Activated naive CD4-positive, alpha-beta T cell treated with anti-CD3 and anti-CD28 coated beads, Interleukin-2, amount 50 U/mL, for 72 hours (primary cell): ENCODE results near the gene NR2C2AP. TPM values are rescaled to one million over a fixed set of nuclear protein-coding genes. Genes with fewer than 3 reads are reported as not detected.
A peak's percentile ranks its signal among the peaks of the same experiment; 100 is the strongest.

Source experiments
- ATAC-seq, 2 donors: fragments of 150-1000 bp; cut with Tn5 transposase; 2 replicates each; pipeline ENCODE4 v1.10.0; 2021; ENCODE audit warnings: mild to moderate bottlenecking in 2 of 2, moderate library complexity in 2 of 2
- DNase-seq, 2 donors: peaks; one replicate each; pipeline ENCODE4 v3.0.0; 2021 to 2022; ENCODE audit warnings: low spot score in 2 of 2
- H3K27ac Mint-ChIP-seq, 2 donors: one replicate each; pipeline ENCODE4 v1.8.0; 2022; ENCODE audit warnings: mild to moderate bottlenecking in 2 of 2, mixed read lengths in 2 of 2
- H3K36me3 Mint-ChIP-seq, 2 donors: one replicate each; pipeline ENCODE4 v1.8.0; 2022; ENCODE audit warnings: mixed read lengths in 2 of 2
- H3K9me3 Mint-ChIP-seq, 2 donors: one replicate each; pipeline ENCODE4 v1.8.0; 2022; ENCODE audit warnings: mixed read lengths in 2 of 2
- total RNA-seq, 2 donors: library from RNA; stranded (reverse); gene quantifications; one replicate each; pipeline ENCODE4 v1.2.3, GENCODE V29; 2022

Gene NR2C2AP
- 10 to 100 TPM; 34.4 to 38.6 TPM for total RNA-seq

DNA sequence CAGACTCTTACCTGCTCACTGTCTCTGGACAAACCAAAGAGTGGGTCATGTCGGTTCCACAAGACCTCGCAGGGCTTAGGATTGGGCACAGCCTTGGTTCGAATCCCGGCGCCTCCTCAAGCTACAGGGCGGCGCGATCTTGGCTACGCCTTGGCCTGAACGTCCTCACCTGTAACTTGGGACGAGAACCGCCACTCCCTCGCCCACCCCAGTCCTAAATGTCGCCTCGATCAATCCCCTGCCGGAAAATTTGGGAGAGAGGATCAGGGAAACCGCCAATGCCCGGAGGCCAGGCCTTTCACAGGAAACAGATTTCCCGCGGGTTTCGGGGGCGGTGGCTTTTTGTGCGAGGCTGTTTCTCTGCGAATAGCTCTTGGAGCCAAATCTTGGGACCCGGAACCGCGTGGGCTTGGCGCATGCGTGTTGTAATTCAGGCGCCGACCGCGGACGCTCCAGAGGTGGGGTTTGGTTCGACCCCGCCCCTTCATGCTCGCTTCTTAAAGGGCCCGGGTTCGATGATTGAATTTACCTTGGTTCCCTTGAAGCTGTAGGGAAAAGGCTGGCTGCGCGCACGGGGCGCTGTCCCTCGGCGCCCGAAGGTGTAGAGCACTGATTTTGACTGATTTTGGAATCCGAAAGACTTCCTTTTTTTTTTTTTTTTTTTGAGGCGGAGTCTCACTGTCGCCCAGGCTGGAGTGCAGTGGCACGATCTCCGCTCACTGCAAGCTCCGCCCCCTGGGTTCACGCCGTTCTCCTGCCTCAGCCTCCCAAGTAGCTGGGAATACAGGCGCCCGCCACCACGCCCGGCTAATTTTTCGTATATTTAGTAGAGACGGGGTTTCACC lies at the start of gene NR2C2AP:
NR2C2AP (minus strand) TSS at position 403 of the 845 bp plus-strand sequence; CDS start at position 49, 354 bp downstream.
- ATAC-seq, result peak; percentile 91 to 93

DNA sequence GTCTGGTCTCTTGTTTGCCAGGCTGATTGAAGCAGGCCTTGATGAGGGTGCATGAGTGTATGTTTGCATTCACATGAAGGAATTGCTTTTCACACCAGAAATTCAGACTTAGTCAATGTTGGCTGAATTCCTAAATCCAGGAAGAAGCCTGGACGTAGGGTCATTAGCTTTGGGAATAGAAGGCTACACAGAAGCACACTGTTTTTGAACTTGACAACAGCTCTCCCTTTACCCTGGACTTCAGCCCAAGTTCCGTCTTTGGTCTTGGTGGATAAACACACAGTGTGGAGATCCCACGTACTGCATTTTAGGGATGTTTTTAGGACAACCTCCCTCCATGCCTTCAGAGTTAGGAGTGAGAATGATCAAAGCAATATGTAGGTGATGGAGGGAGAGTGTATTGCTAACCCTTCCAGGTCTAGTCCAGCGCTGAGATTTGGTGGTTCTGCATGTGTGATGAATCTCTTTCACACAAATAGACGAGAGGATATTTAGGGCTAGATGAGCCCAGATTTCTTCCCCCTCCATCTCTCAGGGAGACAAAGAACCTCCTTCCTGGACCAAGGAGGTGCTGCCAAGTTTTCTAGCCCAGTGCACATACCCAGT lies 47.1 kb upstream of the NR2C2AP start:
- no peaks in the 10 kb centered on the region for H3K36me3 Mint-ChIP-seq
- H3K9me3 Mint-ChIP-seq, result no peaks in the 10 kb centered on the region
- no peak for ATAC-seq
- no peak for DNase-seq
- H3K27ac Mint-ChIP-seq, result no peak overlapping the region

More for the DNA sequence above, at the start of gene NR2C2AP:
- peak within 1 kb of the TSS; percentile 92 to 97 for H3K27ac Mint-ChIP-seq
- peaks cover 0 to 16% of the 10 kb centered on the region in 2 donors for H3K9me3 Mint-ChIP-seq
- DNase-seq, result peak; percentile 91 to 93
- H3K36me3 Mint-ChIP-seq, result peaks cover 18 to 34% of the 10 kb centered on the region in 2 donors

- H3K36me3 Mint-ChIP-seq, result peaks cover 7 to 8% of the 10 kb centered on the region in 2 donors
- H3K9me3 Mint-ChIP-seq, result peaks cover 5 to 9% of the 10 kb centered on the region in 2 donors
- no peak overlapping the region for H3K27ac Mint-ChIP-seq
- DNase-seq (no peak), ATAC-seq (no peak)
Observed at GRCh38 chr19:19240476-19240875, 37.3 kb upstream of the NR2C2AP start.

GRCh38 chr19:19239675-19240074 lies 36.5 kb upstream of the NR2C2AP start:
- DNase-seq, result no peak
- Mint-ChIP-seq H3K27ac (no peak overlapping the region), H3K36me3 (peaks cover 7 to 8% of the 10 kb centered on the region in 2 donors)

DNA sequence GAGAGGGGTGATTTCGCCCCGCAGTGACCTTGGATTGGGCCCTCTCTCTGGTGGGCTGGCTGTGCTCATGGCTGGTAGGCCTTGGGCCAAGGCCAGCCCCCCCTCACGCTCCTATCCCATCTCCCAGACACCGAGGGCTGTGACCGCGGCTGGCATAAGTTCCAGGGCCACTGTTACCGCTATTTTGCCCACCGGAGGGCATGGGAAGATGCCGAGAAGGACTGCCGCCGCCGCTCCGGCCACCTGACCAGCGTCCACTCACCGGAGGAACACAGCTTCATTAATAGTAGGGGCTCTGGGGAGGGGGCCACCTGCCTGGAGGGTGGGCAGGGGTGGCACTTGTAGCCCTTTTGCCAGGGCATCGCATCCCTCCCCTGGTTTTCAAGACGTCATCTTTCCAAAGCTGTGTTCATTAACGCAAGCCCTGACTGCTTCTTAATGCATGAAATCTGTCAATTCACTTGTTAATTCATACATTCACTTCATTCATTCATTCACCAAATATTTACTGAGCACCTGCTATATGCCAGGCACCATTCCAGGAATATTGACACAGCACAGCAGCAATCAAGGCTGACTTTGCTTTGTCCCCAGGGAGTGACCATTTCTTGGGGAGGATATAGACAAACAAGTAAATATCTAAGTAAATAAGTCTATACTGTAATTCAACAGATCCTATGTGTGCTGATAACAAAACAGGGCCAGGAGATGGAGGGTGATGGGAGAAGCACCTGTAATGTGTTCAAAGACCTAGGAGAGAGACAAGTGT lies 35.1 kb upstream of the NR2C2AP start:
- no peak for ATAC-seq
- H3K27ac Mint-ChIP-seq, result no peak overlapping the region
- peaks cover 7 to 13% of the 10 kb centered on the region in 2 donors for H3K36me3 Mint-ChIP-seq
- H3K9me3 Mint-ChIP-seq, result peaks cover 7 to 16% of the 10 kb centered on the region in 2 donors
- no peak for DNase-seq

More at GRCh38 chr19:19239675-19240074, 36.5 kb upstream of the NR2C2AP start:
- H3K9me3 Mint-ChIP-seq, result peaks cover 5 to 9% of the 10 kb centered on the region in 2 donors
- no peak for ATAC-seq

- ATAC-seq, result no peak
- H3K36me3 Mint-ChIP-seq, result peaks cover 7 to 14% of the 10 kb centered on the region in 2 donors
- DNase-seq, result no peak
- no peak overlapping the region for H3K27ac Mint-ChIP-seq
- H3K9me3 Mint-ChIP-seq, result peaks cover 9 to 16% of the 10 kb centered on the region in 2 donors
Observed at GRCh38 chr19:19236173-19236572, 33.0 kb upstream of the NR2C2AP start.

GRCh38 chr19:19234220-19234816 lies 31.1 kb upstream of the NR2C2AP start:
- H3K9me3 Mint-ChIP-seq, result peaks cover 9 to 16% of the 10 kb centered on the region in 2 donors

GRCh38 chr19:19232261-19232721 lies 29.1 kb upstream of the NR2C2AP start:
- no peak overlapping the region for H3K27ac Mint-ChIP-seq
- ATAC-seq, result no peak
- peaks cover 7 to 14% of the 10 kb centered on the region in 2 donors for H3K36me3 Mint-ChIP-seq
- DNase-seq, result no peak
- H3K9me3 Mint-ChIP-seq, result peaks cover 9 to 16% of the 10 kb centered on the region in 2 donors

More at GRCh38 chr19:19234220-19234816, 31.1 kb upstream of the NR2C2AP start:
- ATAC-seq (no peak), DNase-seq (no peak)
- Mint-ChIP-seq H3K36me3 (peaks cover 7 to 14% of the 10 kb centered on the region in 2 donors), H3K27ac (no peak overlapping the region)

GRCh38 chr19:19230999-19231398 lies 27.8 kb upstream of the NR2C2AP start:
- DNase-seq (no peak), ATAC-seq (no peak)
- H3K27ac Mint-ChIP-seq, result no peak overlapping the region
- H3K36me3 Mint-ChIP-seq, result peaks cover 4 to 10% of the 10 kb centered on the region in 2 donors
- peaks cover 6 to 11% of the 10 kb centered on the region in 2 donors for H3K9me3 Mint-ChIP-seq

GRCh38 chr19:19229701-19230100 lies 26.5 kb upstream of the NR2C2AP start:
- Mint-ChIP-seq H3K27ac (no peak overlapping the region), H3K9me3 (peaks cover 4 to 7% of the 10 kb centered on the region in 2 donors), H3K36me3 (peaks cover 0 to 6% of the 10 kb centered on the region in 2 donors)
- DNase-seq (no peak), ATAC-seq (no peak)

DNA sequence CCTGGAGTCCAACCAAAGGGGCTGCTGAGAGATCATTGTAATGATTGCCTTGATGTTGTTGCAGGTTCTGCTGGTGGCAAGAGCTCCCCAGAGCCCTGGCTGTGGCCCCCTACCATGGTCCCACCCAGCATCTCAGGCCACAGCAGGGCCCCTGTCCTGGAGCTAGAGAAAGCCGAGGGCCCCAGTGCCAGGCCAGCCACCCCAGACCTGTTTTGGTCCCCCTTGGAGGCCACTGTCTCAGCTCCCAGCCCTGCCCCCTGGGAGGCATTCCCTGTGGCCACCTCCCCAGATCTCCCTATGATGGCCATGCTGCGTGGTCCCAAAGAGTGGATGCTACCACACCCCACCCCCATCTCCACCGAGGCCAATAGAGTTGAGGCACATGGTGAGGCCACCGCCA lies 24.0 kb upstream of the NR2C2AP start:
- no peak overlapping the region for H3K27ac Mint-ChIP-seq
- ATAC-seq, result no peak

DNA sequence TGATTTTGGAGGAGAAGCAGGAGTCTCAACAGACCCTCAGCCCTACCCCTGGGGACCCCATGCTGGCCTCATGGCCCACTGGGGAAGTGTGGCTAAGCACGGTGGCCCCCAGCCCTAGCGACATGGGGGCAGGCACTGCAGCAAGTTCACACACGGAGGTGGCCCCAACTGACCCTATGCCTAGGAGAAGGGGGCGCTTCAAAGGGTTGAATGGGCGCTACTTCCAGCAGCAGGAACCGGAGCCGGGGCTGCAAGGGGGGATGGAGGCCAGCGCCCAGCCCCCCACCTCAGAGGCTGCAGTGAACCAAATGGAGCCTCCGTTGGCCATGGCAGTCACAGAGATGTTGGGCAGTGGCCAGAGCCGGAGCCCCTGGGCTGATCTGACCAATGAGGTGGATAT lies 23.4 kb upstream of the NR2C2AP start:
- Mint-ChIP-seq H3K36me3 (no peaks in the 10 kb centered on the region), H3K27ac (no peak overlapping the region), H3K9me3 (no peaks in the 10 kb centered on the region)
- ATAC-seq (no peak), DNase-seq (no peak)

More for the DNA sequence above, 24.0 kb upstream of the NR2C2AP start:
- H3K9me3 Mint-ChIP-seq, result no peaks in the 10 kb centered on the region
- H3K36me3 Mint-ChIP-seq, result no peaks in the 10 kb centered on the region
- no peak for DNase-seq

GRCh38 chr19:19226204-19226603 lies 23.0 kb upstream of the NR2C2AP start:
- Mint-ChIP-seq H3K27ac (no peak overlapping the region), H3K9me3 (no peaks in the 10 kb centered on the region), H3K36me3 (no peaks in the 10 kb centered on the region)
- no peak for ATAC-seq
- DNase-seq, result no peak

- H3K27ac Mint-ChIP-seq, result peak overlapping the region in 1 of 2 donors; percentile 53
- H3K9me3 Mint-ChIP-seq, result no peaks in the 10 kb centered on the region
- ATAC-seq, result peak; percentile 91 to 95
- no peaks in the 10 kb centered on the region for H3K36me3 Mint-ChIP-seq
- DNase-seq, result peak; percentile 75 to 83
Observed at GRCh38 chr19:19224852-19225494, 21.8 kb upstream of the NR2C2AP start.

DNA sequence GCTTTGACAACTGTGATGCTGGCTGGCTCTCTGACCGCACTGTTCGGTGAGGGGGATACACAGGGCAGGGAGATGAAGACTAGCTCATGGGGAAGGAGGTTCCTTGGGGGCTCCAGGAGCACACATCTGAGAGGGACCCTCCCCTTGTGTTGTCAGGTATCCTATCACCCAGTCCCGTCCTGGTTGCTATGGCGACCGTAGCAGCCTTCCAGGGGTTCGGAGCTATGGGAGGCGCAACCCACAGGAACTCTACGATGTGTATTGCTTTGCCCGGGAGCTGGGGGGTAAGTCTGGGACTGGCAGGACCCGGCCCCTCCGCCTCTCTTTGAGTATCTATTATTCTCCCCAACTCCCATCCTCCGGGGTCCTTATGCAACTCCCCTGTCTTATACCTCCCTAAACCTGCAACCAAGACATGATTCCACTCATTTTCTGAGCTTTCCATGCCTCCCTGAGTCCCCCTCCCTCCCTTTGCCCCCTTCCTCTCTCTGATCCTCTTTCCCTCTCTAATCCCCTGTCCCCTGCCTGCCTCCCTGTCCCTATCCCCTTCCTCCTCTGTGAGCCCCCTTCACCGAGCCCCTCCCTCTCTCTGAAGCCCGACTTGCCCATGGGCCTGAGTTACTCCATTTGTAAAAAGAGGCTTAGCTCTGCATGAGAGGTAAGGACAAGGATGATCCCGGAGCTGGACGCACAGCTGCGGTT lies 21.1 kb upstream of the NR2C2AP start:
- DNase-seq (no peak), ATAC-seq (no peak)
- no peak overlapping the region for H3K27ac Mint-ChIP-seq
- no peaks in the 10 kb centered on the region for H3K9me3 Mint-ChIP-seq
- no peaks in the 10 kb centered on the region for H3K36me3 Mint-ChIP-seq
